Testis (tissue), 3 donors: ENCODE results near the gene CSRNP3. TPM values are rescaled to one million over a fixed set of nuclear protein-coding genes. Genes with fewer than 3 reads are reported as not detected.
A peak's percentile ranks its signal among the peaks of the same experiment; 100 is the strongest.

Source experiments
- DNase-seq: peaks from one replicate; pipeline ENCODE4 v3.0.0-alpha.2; 2019
- H3K27ac ChIP-seq, 2 donors: fragments of 200-600 bp; sonication (generic); one replicate each; pipeline ENCODE4 v1.5.1; 2019
- H3K27me3 ChIP-seq: fragments of 200-600 bp; sonication (generic); one replicate; pipeline ENCODE4 v1.5.1; 2019
- H3K36me3 ChIP-seq: fragments of 200-600 bp; sonication (generic); one replicate; pipeline ENCODE4 v1.5.1; 2017; ENCODE audit warnings: low read depth; ENCODE audit errors: missing control alignments
- H3K4me1 ChIP-seq: fragments of 200-600 bp; sonication (generic); one replicate; pipeline ENCODE4 v1.5.1; 2019
- H3K4me3 ChIP-seq, 2 donors: fragments of 200-600 bp; sonication (generic); one replicate each; pipeline ENCODE4 v1.5.1; 2017 to 2019
- H3K9me3 ChIP-seq: fragments of 200-600 bp; sonication (generic); one replicate; pipeline ENCODE4 v1.5.1; 2017
- POLR2A ChIP-seq: fragments of 450-650 bp; IDR thresholded peaks from one replicate; pipeline ENCODE4 v1.6.1; 2017; ENCODE audit warnings: antibody characterized with exemption, mild to moderate bottlenecking, moderate library complexity
- WGBS, 2 donors: methylation state at CpG; one replicate each; pipeline ENCODE4 v1.1.5; 2018; 5-methylcytosine and 5-hydroxymethylcytosine counted together
- intact Hi-C: fragments of 100-400 bp; cut with DNase I; formaldehyde crosslinking; loops from one replicate; pipeline ENCODE4 v1.15.1; 2023; ENCODE audit warnings: low total_unique reads
- polyA plus RNA-seq: library from polyadenylated mRNA; stranded (reverse); fragments of 350-450 nt; fragmentation: Illumina TruSeq; extraction: RNeasy Lipid Tissue Mini Kit (QIAGEN cat#74804); gene quantifications from one replicate; pipeline ENCODE4 v1.2.3, GENCODE V29; 2014; ENCODE audit warnings: low read depth, low replicate concordance; ENCODE audit not compliant: insufficient read depth
- total RNA-seq, 2 donors: library from RNA; depleted of rRNA; stranded (reverse); fragments of >200 nt; gene quantifications; one replicate each; pipeline ENCODE4 v1.2.3, GENCODE V29; 2016
- TF ChIP-seq, protein P1 (sequence below), 3 experiments: fragments of 450-650 bp in 2 of 3; fragments of 200-600 bp in 1 of 3; sonication (generic) in 1 of 3; IDR thresholded peaks; one replicate each; pipeline ENCODE4 v1.5.1; 2016 to 2019; ENCODE audit warnings: antibody characterized with exemption in 3 of 3, mild to moderate bottlenecking in 2 of 3, moderate library complexity in 1 of 3

Gene CSRNP3
- total and polyA plus RNA-seq, 3 donors from 2014 or later, result 3.0 to 6.1 (median 5.3) TPM

DNA sequence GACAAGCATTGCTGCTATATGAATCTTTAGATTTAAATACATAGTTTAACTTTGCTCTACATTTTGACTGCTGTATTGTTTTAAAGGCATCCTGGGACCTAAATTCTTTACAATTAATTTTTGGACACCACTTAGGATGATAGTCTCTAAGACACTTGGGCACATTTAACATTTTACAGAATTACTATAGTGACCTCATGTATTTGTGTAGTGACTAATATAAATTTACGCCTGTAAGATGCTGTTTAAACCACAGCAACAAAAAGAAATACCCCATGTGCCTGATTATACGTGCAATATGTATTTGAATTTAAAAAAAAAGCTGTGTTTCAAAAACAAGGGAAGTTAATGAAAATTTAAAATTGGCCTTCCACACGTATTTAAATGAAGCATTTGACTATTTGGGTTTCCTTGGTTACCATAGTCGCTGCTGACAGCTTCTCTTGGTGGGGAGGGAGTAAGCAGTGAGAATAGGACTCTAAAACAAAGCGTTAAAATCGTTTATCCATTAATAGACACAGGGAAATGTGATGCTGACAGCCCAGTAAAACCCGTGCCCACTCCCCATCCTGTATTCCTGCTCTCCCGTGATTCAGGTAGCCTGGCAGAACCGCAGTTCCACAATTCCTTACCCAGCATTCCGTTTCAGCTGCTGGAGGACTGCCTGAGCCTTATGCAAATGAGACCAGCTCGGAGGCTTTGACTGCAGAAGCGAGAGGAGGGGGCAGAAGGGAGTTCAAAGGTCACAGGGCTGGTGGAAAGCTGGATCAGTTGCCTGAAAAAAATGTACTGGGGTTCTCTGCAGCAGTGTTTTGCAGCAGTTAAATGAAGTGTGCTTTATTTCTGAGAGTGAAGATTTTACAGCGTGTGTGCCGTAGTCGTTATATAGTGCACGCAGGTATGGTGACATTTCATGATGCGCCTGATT lies 104.3 kb downstream of the CSRNP3 start:
- H3K9me3 ChIP-seq, result no peaks in the 10 kb centered on the region
- H3K36me3 ChIP-seq, result no peaks in the 10 kb centered on the region
- no peaks in the 10 kb centered on the region for H3K4me1 ChIP-seq
- no peak overlapping the region for H3K27ac ChIP-seq
- TF ChIP-seq POLR2A, result no peak
- TF ChIP-seq, protein P1, sequence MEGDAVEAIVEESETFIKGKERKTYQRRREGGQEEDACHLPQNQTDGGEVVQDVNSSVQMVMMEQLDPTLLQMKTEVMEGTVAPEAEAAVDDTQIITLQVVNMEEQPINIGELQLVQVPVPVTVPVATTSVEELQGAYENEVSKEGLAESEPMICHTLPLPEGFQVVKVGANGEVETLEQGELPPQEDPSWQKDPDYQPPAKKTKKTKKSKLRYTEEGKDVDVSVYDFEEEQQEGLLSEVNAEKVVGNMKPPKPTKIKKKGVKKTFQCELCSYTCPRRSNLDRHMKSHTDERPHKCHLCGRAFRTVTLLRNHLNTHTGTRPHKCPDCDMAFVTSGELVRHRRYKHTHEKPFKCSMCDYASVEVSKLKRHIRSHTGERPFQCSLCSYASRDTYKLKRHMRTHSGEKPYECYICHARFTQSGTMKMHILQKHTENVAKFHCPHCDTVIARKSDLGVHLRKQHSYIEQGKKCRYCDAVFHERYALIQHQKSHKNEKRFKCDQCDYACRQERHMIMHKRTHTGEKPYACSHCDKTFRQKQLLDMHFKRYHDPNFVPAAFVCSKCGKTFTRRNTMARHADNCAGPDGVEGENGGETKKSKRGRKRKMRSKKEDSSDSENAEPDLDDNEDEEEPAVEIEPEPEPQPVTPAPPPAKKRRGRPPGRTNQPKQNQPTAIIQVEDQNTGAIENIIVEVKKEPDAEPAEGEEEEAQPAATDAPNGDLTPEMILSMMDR (IDR thresholded peaks at IDR 0.05), result no peak
- no peaks in the 10 kb centered on the region for H3K27me3 ChIP-seq
- 45 to 48% methylated on average over 17 of the region's 17 CpGs for WGBS, 2 donors
- intact Hi-C loops, result no loop called here
- DNase-seq, result peak; percentile 54
- peak overlapping the region in 1 of 2 donors; percentile 42 for H3K4me3 ChIP-seq

DNA sequence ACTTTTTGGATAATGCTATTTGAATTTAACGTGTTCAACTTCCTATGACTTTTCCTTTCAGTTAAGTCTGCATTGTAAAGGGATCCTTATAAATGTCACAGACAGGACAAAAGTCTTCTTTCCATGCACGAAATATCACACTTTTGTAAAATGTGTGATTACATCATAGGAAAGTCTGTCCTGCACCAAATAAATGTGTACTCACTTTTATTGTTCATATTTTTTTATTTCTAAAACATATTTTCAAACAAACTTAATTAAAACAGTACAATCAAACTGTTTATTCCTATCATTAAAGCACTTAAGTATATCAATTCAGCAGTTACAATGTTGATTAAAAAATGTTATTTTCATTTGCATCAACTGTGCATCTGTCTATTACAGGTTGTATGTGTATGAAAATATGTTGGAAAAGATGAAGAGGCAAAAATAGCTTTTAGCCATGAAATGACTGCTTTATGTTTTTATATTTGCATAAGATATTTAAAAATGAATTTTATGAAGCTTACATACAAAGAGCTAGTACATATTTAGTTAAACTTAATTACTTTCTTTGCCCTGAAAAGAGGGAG lies 105.6 kb downstream of the CSRNP3 start:
- no peaks in the 10 kb centered on the region for H3K36me3 ChIP-seq
- WGBS, 2 donors, result 59 to 77% methylated on average over 2 of the region's 2 CpGs
- H3K9me3 ChIP-seq, result no peaks in the 10 kb centered on the region
- intact Hi-C loops, result no loop called here
- no peak overlapping the region for H3K27ac ChIP-seq
- no peak for DNase-seq
- H3K4me1 ChIP-seq, result no peaks in the 10 kb centered on the region
- H3K27me3 ChIP-seq, result no peaks in the 10 kb centered on the region
- TF ChIP-seq, protein P1 (IDR thresholded peaks at IDR 0.05), result no peak
- TF ChIP-seq POLR2A, result no peak
- H3K4me3 ChIP-seq, result no peak overlapping the region

DNA sequence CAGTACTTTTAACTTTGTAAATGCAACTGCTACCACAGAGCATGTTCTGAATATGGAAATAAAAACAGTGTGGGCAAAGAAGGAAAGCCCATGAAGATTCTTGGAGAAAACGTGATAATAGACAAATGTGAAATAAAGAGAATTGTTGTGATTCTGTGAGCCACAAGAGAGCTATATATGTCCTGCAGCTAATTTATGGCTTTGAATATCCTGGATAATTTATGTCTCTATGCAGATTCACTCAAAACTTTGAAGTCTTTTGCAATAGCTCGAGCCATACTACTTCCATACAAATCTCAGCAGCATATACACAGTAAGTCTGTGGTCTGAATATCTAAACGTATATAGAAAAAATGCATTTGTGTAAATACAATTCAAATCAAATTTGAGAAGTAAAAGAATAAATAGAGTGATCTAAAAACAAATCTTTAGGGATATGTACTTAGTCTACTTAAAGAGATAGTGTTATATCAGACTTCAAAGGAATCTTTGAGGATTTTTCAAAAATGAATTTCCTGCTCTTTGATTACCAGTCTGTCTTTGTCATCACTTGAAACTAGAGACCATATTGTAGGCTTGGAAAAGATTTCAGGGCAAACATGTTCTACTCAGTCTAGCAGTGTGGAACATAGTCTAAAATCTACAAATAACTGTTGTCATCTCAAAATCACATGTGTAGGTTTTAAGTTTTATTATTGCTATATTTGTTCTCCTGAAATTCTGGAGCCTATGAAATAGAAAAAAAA lies 107.1 kb downstream of the CSRNP3 start:
- Histone ChIP-seq H3K9me3 (no peaks in the 10 kb centered on the region), H3K27me3 (no peaks in the 10 kb centered on the region), H3K27ac (no peak overlapping the region), H3K4me1 (no peaks in the 10 kb centered on the region), H3K4me3 (no peak overlapping the region), H3K36me3 (no peaks in the 10 kb centered on the region)
- intact Hi-C loops, result no loop called here
- no peak for TF ChIP-seq POLR2A
- TF ChIP-seq, protein P1 (IDR thresholded peaks at IDR 0.05), result no peak
- no peak for DNase-seq
- WGBS, 2 donors, result 77 to 86% methylated on average over 3 of the region's 3 CpGs

DNA sequence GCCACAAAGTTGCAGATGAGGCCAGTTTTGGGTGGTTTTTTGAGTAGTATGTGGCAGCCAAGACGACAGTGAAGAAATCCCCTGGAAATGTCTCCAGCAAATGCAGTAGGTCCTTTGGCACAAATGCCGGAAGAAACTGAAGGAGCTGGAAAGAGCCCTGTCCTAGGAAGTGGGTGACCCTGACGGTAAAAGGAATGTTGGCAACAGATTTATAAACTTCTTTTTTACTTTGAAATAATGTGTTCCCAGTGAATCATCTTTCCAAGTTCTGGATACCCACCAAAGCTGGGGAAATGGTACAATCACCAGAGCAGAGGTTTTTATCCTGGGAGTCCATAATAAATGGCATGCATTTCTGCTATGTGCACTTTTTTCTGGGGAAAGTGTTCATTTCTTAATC lies 112.9 kb downstream of the CSRNP3 start:
- H3K27ac ChIP-seq, result no peak overlapping the region
- no peak for DNase-seq

More for the DNA sequence above, 112.9 kb downstream of the CSRNP3 start:
- Histone ChIP-seq H3K9me3 (no peaks in the 10 kb centered on the region), H3K36me3 (no peaks in the 10 kb centered on the region), H3K4me3 (no peak overlapping the region), H3K4me1 (no peaks in the 10 kb centered on the region), H3K27me3 (no peaks in the 10 kb centered on the region)
- 37 to 47% methylated on average over 3 of the region's 3 CpGs for WGBS, 2 donors
- no peak for TF ChIP-seq POLR2A
- TF ChIP-seq, protein P1 (IDR thresholded peaks at IDR 0.05), result no peak
- intact Hi-C loops, result no loop called here
